ENCODE data around the gene C1QTNF4.
"Not testable (repeated sequence)": the region's sequence is repeated elsewhere in the genome, so short reads cannot be mapped to it uniquely, and the experiment has no call there.

C1QTNF4 gene

GRCh38 chr11:47565340-47566148, 28.7 kb downstream of the C1QTNF4 start, which contains the start of gene PTPMT1:
Gene PTPMT1, plus strand, starts transcription at chr11:47565599. Its CDS starts 24 bp downstream, at chr11:47565623.
- peak; percentile 40 for DNase-seq

- DNase-seq = no peak
These were observed 29.3 kb downstream of the C1QTNF4 start for GRCh38 chr11:47564933-47565339.

GRCh38 chr11:47564366-47564765, 29.8 kb downstream of the C1QTNF4 start:
- not testable (repeated sequence) for DNase-seq

- DNase-seq = not testable (repeated sequence)
These were observed 31.8 kb downstream of the C1QTNF4 start for GRCh38 chr11:47562393-47562792.

GRCh38 chr11:47560426-47560825, 33.8 kb downstream of the C1QTNF4 start:
- DNase-seq = no peak

- DNase-seq = no peak
These were observed 35.5 kb downstream of the C1QTNF4 start for GRCh38 chr11:47558695-47559094.

- DNase-seq = not testable (repeated sequence)
These were observed 37.2 kb downstream of the C1QTNF4 start for GRCh38 chr11:47557004-47557403.

GRCh38 chr11:47553406-47553743, 40.8 kb downstream of the C1QTNF4 start:
- DNase-seq = no peak

- DNase-seq = peak; percentile 86
These were observed 41.4 kb downstream of the C1QTNF4 start, which contains the start of gene CELF1 for GRCh38 chr11:47552566-47553405. Gene CELF1, minus strand, starts transcription at chr11:47553132. Its CDS starts 53,609 bp downstream, at chr11:47499523.

- DNase-seq = no peak
These were observed 42.1 kb downstream of the C1QTNF4 start for GRCh38 chr11:47552056-47552565.

GRCh38 chr11:47551086-47551485, 43.1 kb downstream of the C1QTNF4 start:
- DNase-seq = no peak

- DNase-seq = no peak
These were observed 43.7 kb downstream of the C1QTNF4 start for GRCh38 chr11:47550288-47551047.

- not testable (repeated sequence) for DNase-seq
These were observed 47.9 kb downstream of the C1QTNF4 start for GRCh38 chr11:47546274-47546673.

GRCh38 chr11:47545298-47545697, 48.9 kb downstream of the C1QTNF4 start:
- DNase-seq = no peak

- DNase-seq = no peak
These were observed 53.1 kb downstream of the C1QTNF4 start for GRCh38 chr11:47541070-47541469.

- DNase-seq = no peak
These were observed 54.6 kb downstream of the C1QTNF4 start for GRCh38 chr11:47539681-47540039.

Measured in activated CD4-positive, alpha-beta T cell treated with anti-CD3 and anti-CD28 coated beads for 1 hour (primary cell).